Measurements from ENCODE around the gene LTBR. TPM values are rescaled to one million over a fixed set of nuclear protein-coding genes. Genes with fewer than 3 reads are reported as not detected.

The LTBR gene
- total and polyA plus RNA-seq, 7 experiments from 2014 or later = 0.34 to 25.2 (median 2.2) TPM; not detected in 2

DNA sequence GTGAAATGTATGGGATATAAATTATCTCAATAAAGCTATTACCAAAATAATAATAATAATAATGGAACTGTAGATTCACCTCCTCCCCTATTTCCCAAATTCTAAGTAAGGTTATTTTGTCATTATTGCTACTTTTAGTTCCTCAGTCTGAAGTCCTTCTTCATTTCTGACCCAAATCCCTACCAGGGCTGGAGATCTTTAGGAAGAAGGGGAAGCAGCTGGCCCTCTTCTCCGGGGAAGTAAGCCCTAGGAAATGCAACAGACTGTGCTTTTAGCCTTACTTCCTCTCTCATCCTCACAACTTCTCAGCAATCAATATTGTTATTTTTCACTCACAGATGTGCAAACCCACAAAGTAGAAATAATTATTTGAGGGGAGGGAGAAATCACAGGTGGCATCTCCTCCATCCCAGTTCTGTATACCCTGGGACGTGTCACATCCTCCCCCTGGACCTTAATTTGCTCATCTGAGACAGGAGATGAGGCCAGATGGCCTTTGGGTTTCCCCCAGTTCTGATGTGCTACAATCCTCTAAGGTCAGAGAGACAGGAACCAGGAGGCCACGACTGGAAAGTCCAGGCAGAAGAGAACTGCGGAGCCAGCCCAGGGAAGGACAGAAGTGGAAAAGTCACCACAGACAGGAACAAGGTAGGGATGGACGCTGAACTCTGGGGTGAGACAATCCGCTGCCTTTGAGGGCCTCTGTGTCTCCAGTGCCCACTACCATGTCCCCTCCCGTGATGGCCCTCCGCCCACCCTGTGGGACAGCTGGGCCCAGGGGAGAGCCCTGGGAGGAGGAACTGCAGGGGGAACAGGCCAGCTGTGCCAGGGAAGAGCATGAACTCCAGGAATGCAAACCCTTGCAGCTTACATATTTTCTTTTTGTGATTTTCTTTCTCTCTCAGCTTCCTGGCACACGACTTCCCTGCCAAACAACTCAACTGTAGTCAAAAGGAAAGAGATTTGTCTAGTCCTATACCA is 31.5 kb upstream of the LTBR start:
- intact Hi-C loops (cut with micrococcal nuclease) = no loop called here
- Histone ChIP-seq H3K4me3 (ENCODE audit: low read length) (no peak overlapping the region), H3K27ac (ENCODE audit: low read depth, low read length) (no peak overlapping the region), H3K4me1 (ENCODE audit: control insufficient read depth in 2 of 2, insufficient read depth in 2 of 2, low read length in 2 of 2) (peaks cover 0 to 4% of the 10 kb centered on the region in 2 donors), H3K36me3 (ENCODE audit: control insufficient read depth in 2 of 3, insufficient read depth in 3 of 3, low read length in 3 of 3) (no peaks in the 10 kb centered on the region), H3K9me3 (ENCODE audit: control insufficient read depth in 2 of 3, low read length in 3 of 3) (no peaks in the 10 kb centered on the region), H3K27me3 (ENCODE audit: control insufficient read depth in 2 of 2, insufficient read depth in 2 of 2, low read length in 2 of 2) (no peaks in the 10 kb centered on the region)
- Mint-ChIP-seq H3K9me3 (no peaks in the 10 kb centered on the region), H3K4me1 (peaks cover 6 to 22% (median 13%) of the 10 kb centered on the region in 7 donors), H3K4me3 (no peak overlapping the region), H3K36me3 (no peaks in the 10 kb centered on the region), H3K27ac (peak overlapping the region in 2 of 9 donors; percentile 14 to 72), H3K27me3 (peaks cover 0 to 13% (median 0%) of the 10 kb centered on the region in 5 donors)
- ChIA-PET CTCF (interaction anchor here (1.1 kb wide), 1 partner anchor 19 kb away, joined by 3 read pairs; no protein-coding TSS in a partner anchor), POLR2A (interaction anchor here (0.7 to 1.5 kb wide), 5 partner anchors 8 to 99 kb away, joined by 3 to 7 read pairs (median 5); partner anchors contain the start of gene TAPBPL)
- DNase-seq = no peak
- no peak for ATAC-seq

DNA sequence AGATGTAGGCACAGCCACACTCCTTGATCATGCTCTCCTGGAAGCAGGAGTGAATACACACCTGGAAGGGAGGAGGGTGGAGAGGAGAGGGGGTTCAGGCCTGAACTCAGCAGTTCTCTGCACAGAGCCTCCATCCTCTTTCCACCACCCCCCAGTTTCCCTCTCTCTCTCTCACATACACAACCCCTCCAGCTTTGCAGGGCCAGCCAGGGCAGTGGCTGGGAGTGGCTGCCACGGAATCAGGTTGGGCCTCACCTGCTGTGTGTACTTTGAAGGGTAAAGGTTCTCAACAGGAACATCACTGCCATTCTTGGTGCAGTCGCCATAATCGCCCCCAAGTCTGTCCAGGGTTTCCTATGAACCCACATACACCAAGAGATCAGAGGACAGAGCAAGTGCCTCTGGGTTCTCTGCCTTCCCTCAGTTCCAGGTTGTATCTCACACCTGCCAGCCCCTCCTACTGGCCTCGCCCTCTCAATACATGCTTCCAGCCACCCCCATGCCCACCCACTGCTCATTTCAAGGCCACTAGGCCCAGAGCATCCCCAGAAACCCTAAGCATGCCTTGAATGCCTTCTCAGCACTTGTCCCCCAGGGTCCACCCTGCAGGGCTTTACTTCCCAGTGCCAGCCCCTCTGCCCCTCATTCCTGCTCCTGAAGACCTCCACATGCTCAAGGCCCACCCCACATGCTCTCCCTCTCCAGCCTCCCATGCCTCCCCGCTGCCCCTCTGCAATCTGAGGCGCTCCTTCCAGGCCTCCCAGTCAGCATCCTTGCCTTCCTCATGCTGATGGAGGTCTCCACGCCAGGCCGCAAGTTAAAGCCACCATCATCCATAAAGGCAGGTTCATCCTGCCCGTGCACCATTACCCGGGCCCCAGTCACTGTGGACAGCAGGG is 29.2 kb upstream of the LTBR start:
- Mint-ChIP-seq H3K4me3 (no peak overlapping the region), H3K9me3 (no peaks in the 10 kb centered on the region), H3K27me3 (peaks cover 0 to 13% (median 0%) of the 10 kb centered on the region in 5 donors), H3K27ac (peak overlapping the region in 2 of 9 donors; percentile 24 to 26), H3K4me1 (peaks cover 0 to 18% (median 4%) of the 10 kb centered on the region in 7 donors), H3K36me3 (no peaks in the 10 kb centered on the region)
- no peaks in the 10 kb centered on the region for H3K9me3 ChIP-seq (ENCODE audit: control insufficient read depth in 2 of 3, low read length in 3 of 3)
- H3K4me3 ChIP-seq (ENCODE audit: low read length) = no peak overlapping the region
- H3K27me3 ChIP-seq (ENCODE audit: control insufficient read depth in 2 of 2, insufficient read depth in 2 of 2, low read length in 2 of 2) = no peaks in the 10 kb centered on the region
- H3K36me3 ChIP-seq (ENCODE audit: control insufficient read depth in 2 of 3, insufficient read depth in 3 of 3, low read length in 3 of 3) = no peaks in the 10 kb centered on the region
- DNase-seq (no peak), ATAC-seq (no peak)
- H3K4me1 ChIP-seq (ENCODE audit: control insufficient read depth in 2 of 2, insufficient read depth in 2 of 2, low read length in 2 of 2) = no peaks in the 10 kb centered on the region
- ChIA-PET POLR2A (interaction anchor here (1.5 to 14.2 kb wide), 2 partner anchors 9 to 16 kb away, joined by 4 to 342 read pairs; partner anchors contain the start of gene TNFRSF1A), CTCF (interaction anchor here (0.7 to 1.9 kb wide), 2 partner anchors 19 to 498 kb away, joined by 3 to 7 read pairs; no protein-coding TSS in a partner anchor)
- intact Hi-C loops (cut with micrococcal nuclease) = no loop called here
- H3K27ac ChIP-seq (ENCODE audit: low read depth, low read length) = no peak overlapping the region

- ChIA-PET POLR2A (interaction anchor here (1.5 to 14.2 kb wide), 3 partner anchors 8 to 17 kb away, joined by 4 to 342 read pairs (median 17); partner anchors contain the start of gene TNFRSF1A), CTCF (interaction anchor here (1.0 to 1.9 kb wide), 2 partner anchors 9 to 20 kb away, joined by 3 to 7 read pairs; no protein-coding TSS in a partner anchor)
- H3K27me3 ChIP-seq (ENCODE audit: control insufficient read depth in 2 of 2, insufficient read depth in 2 of 2, low read length in 2 of 2) = no peaks in the 10 kb centered on the region
- intact Hi-C loops (cut with micrococcal nuclease) = no loop called here
- ATAC-seq (peak; percentile 78), DNase-seq (no peak)
- H3K4me1 ChIP-seq (ENCODE audit: control insufficient read depth in 2 of 2, insufficient read depth in 2 of 2, low read length in 2 of 2) = no peaks in the 10 kb centered on the region
- no peaks in the 10 kb centered on the region for H3K36me3 ChIP-seq (ENCODE audit: control insufficient read depth in 2 of 3, insufficient read depth in 3 of 3, low read length in 3 of 3)
- Mint-ChIP-seq H3K36me3 (no peaks in the 10 kb centered on the region), H3K27ac (peak overlapping the region in 3 of 9 donors; percentile 19 to 79 (median 26)), H3K27me3 (peaks cover 0 to 17% (median 0%) of the 10 kb centered on the region in 5 donors), H3K4me3 (no peak overlapping the region), H3K4me1 (peaks cover 9 to 23% (median 12%) of the 10 kb centered on the region in 7 donors), H3K9me3 (no peaks in the 10 kb centered on the region)
- no peak overlapping the region for H3K4me3 ChIP-seq (ENCODE audit: low read length)
- no peaks in the 10 kb centered on the region for H3K9me3 ChIP-seq (ENCODE audit: control insufficient read depth in 2 of 3, low read length in 3 of 3)
- no peak overlapping the region for H3K27ac ChIP-seq (ENCODE audit: low read depth, low read length)
Measured at GRCh38 chr12:6355491-6356373, 28.2 kb upstream of the LTBR start.

- CTCF ChIA-PET = interaction anchor here (1.0 to 1.9 kb wide), 3 partner anchors 9 to 20 kb away, joined by 3 to 7 read pairs (median 3); no protein-coding TSS in a partner anchor
- POLR2A ChIA-PET = interaction anchor here (1.5 to 14.2 kb wide), 4 partner anchors 8 to 18 kb away, joined by 4 to 342 read pairs (median 10); partner anchors contain the start of gene TNFRSF1A
- peak overlapping the region in 1 of 9 donors; percentile 37 for H3K27ac Mint-ChIP-seq
- H3K36me3 Mint-ChIP-seq = no peaks in the 10 kb centered on the region
- Histone ChIP-seq H3K27ac (ENCODE audit: low read depth, low read length) (no peak overlapping the region), H3K4me3 (ENCODE audit: low read length) (no peak overlapping the region), H3K9me3 (ENCODE audit: control insufficient read depth in 2 of 3, low read length in 3 of 3) (no peaks in the 10 kb centered on the region), H3K36me3 (ENCODE audit: control insufficient read depth in 2 of 3, insufficient read depth in 3 of 3, low read length in 3 of 3) (no peaks in the 10 kb centered on the region), H3K4me1 (ENCODE audit: control insufficient read depth in 2 of 2, insufficient read depth in 2 of 2, low read length in 2 of 2) (no peaks in the 10 kb centered on the region), H3K27me3 (ENCODE audit: control insufficient read depth in 2 of 2, insufficient read depth in 2 of 2, low read length in 2 of 2) (no peaks in the 10 kb centered on the region)
- intact Hi-C loops (cut with micrococcal nuclease) = no loop called here
- peaks cover 0 to 17% (median 0%) of the 10 kb centered on the region in 5 donors for H3K27me3 Mint-ChIP-seq
- DNase-seq (no peak), ATAC-seq (no peak)
- peaks cover 12 to 28% (median 16%) of the 10 kb centered on the region in 7 donors for H3K4me1 Mint-ChIP-seq
- no peaks in the 10 kb centered on the region for H3K9me3 Mint-ChIP-seq
- no peak overlapping the region for H3K4me3 Mint-ChIP-seq
Measured at GRCh38 chr12:6356374-6356820, 27.6 kb upstream of the LTBR start.

- ChIA-PET CTCF (interaction anchor here (0.6 to 1.6 kb wide), 4 partner anchors 9 to 38 kb away, joined by 3 to 8 read pairs (median 4); no protein-coding TSS in a partner anchor), POLR2A (interaction anchor here (1.4 to 14.2 kb wide), 3 partner anchors 10 to 21 kb away, joined by 4 to 342 read pairs (median 17); partner anchors contain the start of gene TNFRSF1A)
- H3K27me3 Mint-ChIP-seq = peaks cover 0 to 17% (median 0%) of the 10 kb centered on the region in 5 donors
- H3K27ac ChIP-seq (ENCODE audit: low read depth, low read length) = no peak overlapping the region
- no peak overlapping the region for H3K4me3 ChIP-seq (ENCODE audit: low read length)
- H3K36me3 ChIP-seq (ENCODE audit: control insufficient read depth in 2 of 3, insufficient read depth in 3 of 3, low read length in 3 of 3) = peaks cover 0 to 5% (median 0%) of the 10 kb centered on the region in 3 experiments
- no peak for DNase-seq
- H3K9me3 Mint-ChIP-seq = peaks cover 0 to 1% (median 0%) of the 10 kb centered on the region in 11 donors
- no peaks in the 10 kb centered on the region for H3K27me3 ChIP-seq (ENCODE audit: control insufficient read depth in 2 of 2, insufficient read depth in 2 of 2, low read length in 2 of 2)
- H3K9me3 ChIP-seq (ENCODE audit: control insufficient read depth in 2 of 3, low read length in 3 of 3) = no peaks in the 10 kb centered on the region
- peak overlapping the region in 1 of 9 donors; percentile 30 for H3K27ac Mint-ChIP-seq
- no peak for ATAC-seq
- no peaks in the 10 kb centered on the region for H3K36me3 Mint-ChIP-seq
- H3K4me1 Mint-ChIP-seq = peaks cover 25 to 40% (median 32%) of the 10 kb centered on the region in 7 donors
- intact Hi-C loops (cut with micrococcal nuclease) = no loop called here
- H3K4me3 Mint-ChIP-seq = no peak overlapping the region
- H3K4me1 ChIP-seq (ENCODE audit: control insufficient read depth in 2 of 2, insufficient read depth in 2 of 2, low read length in 2 of 2) = peaks cover 0 to 12% of the 10 kb centered on the region in 2 donors
Measured at GRCh38 chr12:6358881-6359280, 25.1 kb upstream of the LTBR start.
